Epidermal melanocyte (primary cell): ENCODE measurements around the gene CLEC11A.

ENCODE experiments used
- DNase-seq: peaks from one replicate; pipeline ENCODE4 v3.0.0; 2011; ENCODE audit warnings: low spot score; ENCODE audit not compliant: insufficient read length

The CLEC11A gene

DNA sequence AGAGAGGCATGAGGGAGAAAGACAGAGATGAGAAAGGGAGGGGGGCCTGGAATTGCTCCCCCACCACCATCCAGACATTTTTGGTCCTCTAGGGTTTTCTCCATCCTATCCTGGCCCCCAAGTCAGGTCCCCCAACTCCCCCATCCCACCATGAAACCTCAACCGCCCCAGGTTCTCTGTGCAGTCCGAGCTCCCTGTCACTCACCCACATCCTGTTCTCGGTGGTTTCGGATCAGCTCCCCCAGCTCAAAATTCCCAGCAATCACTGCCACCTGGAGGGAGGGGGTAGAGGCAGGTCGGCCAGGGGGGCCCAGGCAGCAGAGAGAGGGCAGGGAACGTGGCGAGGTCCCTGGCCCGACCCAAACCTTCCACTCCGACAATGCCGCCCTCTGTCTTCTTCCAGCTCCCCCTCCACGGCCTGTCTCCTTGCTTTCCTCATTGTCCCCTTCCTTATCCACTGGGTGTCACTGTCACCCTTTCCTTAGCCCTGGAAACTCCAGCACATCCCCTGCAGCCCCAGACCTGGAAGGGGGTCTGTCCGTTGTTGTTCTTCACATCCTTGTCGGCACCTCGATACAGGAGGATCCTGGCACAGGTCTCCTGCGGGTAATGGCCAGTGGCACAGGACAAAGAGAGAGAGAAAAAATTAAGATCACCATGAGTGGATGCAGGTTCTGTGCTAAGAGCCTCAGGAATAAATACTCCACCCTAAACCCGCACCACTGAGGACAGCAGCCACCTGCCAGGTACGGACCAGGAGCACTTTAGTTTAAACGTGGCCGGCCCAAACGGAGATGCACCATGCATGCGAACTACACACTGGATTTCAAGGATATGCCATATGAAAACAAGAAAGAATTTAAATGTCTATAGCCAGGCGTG lies 19.0 kb upstream of the CLEC11A start:
- no peak for DNase-seq

DNA sequence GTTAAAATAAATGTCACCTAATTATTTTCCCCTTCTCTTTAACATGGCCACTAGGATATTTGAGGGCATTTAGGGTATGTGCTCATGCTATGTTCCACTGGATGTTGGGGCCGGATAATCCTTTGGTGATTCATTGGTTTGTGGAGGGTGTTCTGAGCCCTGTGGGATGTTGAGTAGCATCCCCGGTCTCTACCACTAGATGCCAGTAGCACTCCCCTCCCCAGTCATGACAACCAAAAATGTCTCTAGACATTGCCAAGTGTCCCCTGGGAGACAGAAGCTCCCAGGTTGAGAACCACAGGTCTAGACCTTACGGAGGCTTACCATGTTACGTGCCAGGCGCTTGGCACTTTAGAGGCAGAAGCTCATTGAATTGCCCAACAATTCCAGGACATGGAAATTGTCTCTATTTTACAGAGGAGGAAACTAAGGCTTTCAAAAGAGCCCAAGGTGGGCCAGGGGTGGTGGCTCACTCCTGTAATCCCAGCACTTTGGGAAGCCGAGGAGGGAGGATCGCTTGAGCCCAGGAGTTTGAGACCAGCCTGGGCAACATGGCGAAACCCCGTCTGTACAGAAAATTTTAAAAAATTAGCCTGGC lies 17.6 kb upstream of the CLEC11A start:
- peak; percentile 89 for DNase-seq

DNA sequence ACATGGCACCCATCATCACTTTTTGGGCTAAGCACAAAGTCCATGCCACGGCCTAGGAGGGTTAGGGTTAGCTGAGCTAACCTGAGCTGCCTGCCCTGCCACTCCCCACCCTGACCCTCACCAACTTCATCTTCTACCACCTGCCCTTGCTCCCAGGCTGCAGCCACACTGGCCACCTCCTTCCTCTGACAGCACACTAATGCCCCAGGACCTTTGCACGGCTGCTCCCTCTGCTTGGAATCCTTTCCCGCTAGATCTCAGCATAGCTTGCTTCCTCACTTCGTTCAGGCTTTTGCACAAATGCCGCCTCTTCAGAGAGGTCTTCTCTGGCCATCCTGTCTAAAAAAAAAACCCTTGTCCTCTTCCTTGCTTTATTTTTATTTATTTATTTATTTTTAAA lies 16.8 kb upstream of the CLEC11A start:
- no peak for DNase-seq

DNA sequence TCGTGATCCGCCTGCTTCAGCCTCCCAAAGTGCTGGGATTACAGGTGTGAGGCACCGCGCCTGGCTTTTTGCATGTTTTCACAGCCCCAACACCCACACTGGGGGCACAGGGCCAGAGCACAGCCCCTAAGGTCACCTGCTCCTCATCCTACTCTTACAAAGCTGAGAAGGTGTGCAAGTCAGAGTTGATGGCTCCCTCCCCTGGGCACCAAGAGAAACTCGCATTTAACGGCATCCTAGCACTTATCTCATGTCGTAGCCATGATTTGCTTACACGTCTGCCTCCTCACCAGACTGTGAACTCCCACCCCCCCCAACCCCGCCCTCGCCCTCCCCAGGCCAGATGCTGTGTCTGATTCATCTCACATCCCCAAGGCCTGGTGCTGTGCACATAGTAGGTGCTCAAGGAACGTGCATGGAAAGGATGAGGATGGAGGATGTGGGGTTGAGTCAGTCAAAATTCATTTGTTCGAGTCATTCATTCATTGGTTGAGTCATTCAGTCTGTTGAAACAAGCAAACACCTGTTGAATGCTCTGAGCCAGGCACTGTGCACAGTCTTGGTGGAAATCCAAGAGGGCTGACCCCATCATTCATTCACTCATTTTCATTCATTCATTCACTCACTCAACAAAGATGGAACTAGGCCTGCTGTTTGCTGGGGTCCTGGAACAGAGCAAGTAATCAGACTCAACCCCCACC lies 14.8 kb upstream of the CLEC11A start:
- DNase-seq: no peak

DNA sequence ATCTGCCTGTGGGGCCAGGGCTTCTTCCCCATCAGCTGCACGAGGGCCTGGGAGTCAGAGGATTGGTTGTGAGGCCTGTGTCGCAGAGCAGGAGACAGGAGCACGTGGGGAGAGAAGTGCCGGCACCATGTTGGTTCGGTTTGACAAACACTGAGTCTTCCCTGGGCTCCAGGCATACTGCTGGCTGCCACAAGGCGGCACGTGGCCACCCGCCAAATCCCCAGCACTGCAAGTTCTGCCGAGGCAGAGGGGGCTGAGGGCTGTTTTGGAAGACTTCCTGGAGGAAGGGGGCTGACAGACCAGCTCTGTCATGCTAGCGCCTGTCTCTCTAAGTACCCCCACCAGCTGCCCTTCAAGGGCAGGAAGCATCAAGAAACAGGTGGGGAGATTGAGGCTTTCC lies 13.1 kb upstream of the CLEC11A start:
- DNase-seq: no peak

DNA sequence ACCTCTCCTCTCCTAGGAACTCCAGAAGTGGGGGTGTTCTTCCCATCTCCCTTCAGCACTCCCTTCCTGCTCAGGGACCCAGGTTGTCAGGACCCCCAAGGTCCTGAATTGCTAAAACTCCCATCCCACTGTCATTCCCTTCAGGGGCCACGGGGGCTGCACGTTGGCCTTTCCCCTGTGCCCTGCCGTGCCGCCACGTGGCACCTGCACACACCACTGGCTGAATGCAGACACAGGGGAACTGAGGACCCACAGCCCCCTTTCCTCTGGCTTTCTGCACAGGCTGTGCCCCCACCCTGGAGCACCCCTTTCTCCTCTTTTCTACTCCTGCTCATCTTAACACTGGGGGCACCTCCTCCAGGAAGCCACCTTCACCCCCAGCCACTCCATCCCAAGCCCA lies 12.6 kb upstream of the CLEC11A start:
- no peak for DNase-seq

DNA sequence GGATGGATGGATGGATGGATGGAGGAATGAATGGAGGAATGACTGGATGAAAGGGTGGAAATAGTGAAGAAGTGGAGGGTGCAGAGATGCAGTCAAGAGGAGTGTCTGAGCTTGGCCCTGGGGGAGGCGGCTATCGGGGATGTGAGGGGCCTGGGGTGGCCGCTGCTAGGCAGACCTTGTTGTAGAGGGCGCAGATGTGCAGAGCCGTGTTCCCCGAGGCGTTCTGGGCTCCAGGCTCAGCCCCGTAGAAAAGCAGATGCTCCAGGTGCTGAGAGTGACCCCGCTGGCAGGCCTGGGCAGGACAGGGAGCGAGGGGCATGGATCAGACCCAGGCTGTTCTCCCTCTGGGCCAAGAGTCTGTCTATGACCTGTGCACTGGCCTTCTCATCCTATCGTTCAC lies 12.0 kb upstream of the CLEC11A start:
- no peak for DNase-seq

DNA sequence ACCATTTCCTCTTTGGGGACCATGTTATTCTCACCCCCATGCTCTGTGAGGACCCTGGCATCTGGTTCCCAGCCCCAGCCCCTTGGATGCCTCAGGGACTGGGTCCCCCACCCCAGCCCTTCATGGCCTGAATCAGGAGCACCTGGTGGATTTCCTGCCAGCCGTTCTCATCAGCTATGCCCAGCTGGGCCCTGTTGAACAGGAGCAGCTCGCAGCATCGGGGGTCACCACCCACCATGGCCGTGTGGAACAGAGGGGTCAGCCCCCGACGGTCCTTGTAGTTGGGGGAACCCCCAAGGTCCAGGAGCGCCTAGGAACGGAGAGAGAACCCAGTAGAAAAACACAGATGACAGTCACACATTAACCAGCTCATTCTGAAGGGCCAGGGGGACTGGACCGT lies 11.4 kb upstream of the CLEC11A start:
- no peak for DNase-seq

DNA sequence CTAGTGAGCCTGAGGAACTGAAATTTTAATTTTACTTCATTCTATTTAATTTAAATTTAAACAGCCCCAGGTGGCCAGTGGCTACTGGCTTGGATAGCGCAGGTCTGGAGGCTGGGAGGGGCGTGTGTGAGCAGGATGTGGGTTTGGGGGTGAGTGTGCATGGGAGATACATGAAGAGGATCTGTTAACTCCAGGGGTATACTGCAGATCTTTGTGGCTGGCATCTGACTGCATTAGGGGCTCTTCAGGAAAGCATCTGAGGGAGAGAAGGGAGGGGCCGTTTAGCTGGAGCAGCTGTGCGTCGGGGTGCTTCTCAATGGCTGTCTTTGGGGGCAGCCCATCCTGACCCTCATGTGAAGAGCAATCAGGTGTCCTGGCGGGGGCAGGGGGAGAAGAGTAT lies 10.3 kb upstream of the CLEC11A start:
- no peak for DNase-seq

DNA sequence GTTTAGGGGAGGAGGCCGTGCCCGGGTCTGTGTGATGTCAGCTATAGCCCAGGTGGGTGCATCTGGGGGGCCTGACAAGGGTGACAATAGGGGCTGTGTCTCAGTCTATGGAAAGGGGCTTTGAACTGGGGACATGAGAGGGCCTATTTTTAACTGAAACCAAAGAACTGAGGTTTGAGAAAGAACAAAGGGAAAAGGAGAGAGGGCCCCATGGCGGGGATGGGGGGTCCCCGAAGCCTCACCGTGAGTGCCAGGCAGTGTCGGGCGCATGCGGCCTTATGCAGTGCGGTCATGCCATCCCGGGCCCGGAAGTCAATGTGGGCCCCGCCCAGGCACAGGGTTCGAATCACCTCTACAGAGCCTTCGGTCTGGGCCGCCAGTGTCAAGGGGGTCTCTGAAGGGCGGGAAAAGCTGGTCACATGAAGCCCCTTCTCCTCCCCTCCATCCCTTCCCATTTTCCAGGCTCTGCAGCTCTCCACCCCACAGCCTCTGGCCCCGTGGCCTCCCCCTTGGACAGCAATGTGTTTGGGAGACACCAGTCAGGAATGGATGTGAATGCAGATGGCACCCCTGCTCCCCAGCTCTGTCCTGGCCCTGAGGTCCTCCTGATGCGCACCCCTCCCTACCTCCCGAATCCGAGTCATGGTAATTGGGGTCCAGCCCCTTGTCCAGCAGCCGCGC lies 9.5 kb upstream of the CLEC11A start:
- DNase-seq: no peak

DNA sequence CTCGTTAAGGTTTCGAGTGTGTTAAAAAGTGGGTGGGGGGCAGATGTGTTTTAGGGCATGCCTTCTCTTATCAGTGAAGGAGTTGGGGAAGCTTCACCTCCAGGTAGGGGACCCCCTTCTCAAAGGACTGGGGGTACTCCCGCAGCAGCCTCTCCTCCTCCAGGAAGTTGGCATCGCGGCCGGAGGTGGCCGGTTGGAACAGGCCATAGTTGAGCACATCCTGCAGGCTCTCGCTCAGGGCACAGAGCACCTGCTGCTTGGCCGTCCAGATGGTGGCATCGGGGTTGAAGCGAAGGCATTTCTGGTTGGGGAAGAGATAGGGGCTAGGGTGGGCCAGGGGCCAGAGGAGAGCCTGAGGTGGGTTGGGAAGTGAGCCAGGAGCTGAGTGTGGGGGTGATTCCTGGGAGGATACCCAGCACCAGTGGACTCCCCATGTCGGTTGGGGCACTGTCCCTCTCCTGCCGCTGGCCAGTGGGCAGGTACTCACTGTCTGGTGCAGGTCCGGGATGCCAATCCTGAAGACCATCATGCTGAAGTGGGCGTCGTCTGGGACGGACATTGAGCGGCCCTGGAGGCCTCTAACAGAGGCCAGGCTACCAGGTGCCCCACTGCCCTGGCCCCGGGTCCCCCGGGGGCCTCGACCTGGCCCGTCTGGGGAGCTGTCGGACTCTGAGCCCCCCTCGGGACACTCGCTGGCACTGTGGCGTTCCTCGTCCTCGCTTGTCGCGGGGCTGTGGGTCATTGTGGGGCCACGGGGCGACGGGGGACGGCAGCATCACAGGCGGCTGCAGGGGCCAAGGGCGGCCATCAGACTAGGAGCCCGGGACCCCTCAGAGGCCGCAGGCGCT lies 6.8 kb upstream of the CLEC11A start:
- no peak for DNase-seq

DNA sequence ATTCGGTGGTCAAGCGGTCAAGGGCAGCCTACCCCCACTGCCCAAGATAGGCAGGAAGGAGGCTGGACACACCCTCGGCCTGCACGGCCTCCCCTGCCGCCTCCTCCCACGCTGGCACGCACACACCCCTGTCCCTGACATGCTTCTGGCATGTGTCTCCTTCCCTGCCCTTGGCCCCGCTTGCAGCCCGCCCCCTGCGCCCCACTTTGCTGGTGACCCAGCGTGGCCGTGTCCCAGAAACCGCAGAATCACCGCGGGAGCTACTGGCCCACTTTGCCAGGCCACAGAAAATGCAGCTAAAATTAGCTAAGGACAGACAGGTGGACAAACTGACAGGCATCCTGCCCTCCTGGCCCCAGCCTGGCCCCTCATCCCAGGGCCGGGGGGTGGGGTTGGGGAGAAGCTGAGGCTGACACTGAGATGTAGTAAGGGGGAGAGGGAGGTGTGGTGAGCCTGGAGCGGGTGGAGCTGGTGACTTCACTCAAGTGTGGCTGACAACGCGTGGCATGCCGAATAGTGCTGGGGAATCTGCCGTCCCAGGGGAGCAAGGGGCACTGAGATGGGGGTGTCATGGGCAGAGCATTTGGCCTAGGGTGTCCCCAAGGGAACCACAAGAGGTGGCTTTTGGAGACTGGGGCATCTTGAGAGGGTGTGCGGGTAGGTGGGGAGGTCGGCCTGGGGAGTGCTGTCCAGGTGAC lies 6.0 kb upstream of the CLEC11A start:
- DNase-seq: no peak

DNA sequence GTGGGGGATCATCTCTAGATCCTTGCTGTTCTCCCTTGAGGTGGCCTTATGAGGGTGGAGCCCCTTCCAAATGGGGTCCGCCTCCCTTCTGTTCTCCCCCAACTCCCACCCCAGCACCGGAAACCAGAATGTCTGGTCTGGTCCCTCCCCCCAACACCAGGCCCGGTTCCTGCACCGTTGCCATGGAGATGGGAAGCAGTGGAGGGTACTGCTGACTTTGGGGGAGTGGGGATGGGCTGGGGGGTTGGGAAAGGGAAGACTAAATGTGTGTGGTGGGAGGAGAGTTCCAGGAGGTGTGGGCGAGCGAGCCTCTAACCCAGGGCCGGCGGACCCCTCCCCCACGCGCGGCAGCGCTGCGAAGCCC lies 5.3 kb upstream of the CLEC11A start:
- DNase-seq: no peak

DNA sequence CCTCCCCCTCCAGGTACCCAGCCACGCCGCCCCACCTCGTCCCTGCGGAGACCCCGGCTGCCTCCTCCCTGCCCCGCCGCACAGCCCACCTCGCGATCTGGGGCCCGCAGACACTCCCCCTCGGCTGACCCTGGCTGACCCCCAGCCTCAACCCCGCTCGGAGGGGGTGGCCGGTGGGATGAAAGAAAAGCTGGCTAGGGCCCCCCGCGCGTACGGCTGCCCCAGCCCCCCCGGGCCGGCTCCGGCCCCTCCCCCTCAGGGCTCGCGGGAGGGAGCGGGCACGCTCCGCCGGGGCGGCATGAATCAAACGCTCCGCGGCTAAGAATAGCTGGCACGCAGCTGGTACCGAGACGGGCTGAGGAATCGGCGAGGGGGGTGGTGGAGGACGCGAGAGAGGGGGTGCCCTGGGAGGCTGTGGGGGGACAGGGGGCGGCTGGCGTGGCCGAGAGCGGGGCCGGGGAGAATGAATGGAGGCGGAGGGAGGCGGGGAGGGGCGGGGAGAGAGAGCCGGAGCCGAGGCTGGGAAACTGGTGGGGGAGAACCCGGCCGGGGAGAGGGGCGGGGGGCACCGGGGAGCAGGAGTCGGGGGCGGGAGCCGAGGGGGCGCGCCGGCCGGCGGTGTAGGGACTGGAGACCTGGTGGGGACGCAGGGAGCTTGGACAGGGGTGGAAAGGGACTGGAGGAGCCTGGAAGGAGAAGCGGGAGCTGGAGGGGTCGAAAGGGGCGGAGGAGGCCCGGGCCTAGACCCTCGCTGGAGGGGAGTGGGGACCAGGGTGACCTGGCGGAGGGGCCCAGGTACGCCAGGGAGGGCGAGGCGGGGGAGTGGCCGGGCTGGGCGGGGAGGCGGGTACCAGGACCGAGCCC lies 4.7 kb upstream of the CLEC11A start:
- DNase-seq: no peak

DNA sequence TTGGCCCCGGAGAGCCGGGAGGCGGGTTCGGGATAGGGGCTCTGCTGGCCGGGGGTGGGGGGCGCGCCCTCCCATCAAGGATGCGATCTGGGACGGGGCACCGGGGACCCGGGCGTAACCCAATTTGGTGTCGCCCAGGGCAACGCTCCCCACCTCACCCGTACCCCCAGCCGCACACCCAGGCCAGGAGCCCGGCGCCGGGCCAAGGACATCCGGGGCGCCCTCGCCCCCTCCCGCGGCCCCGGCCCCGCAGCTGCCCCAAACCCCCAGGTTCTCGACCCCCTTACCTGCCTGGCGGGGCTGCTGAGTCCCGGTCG lies 4.1 kb upstream of the CLEC11A start:
- no peak for DNase-seq

DNA sequence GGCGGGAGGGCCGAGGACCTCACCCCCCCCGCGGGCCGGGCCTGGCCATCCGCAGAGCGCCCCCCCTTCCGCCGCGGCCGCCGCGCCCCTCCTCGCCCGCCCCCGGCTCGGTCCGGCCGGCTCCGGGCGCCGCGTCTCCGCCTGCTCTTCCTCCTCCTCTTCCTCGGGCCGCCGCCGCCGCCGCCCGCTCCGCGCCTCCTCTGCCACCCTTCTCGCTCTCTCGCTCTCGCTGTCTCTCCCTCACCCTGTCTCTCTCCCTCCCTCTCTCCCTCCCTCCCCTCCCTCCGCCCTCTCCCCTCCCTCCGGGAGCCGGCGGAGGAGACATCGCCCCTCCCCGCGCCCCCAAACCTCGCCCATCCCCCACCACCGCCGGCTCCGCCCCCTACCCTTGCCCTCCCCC lies 3.6 kb upstream of the CLEC11A start, which contains the start of gene SHANK1:
Gene SHANK1, minus strand, starts transcription at position 237 of the 400 bp plus-strand sequence. CDS start 2,883 bp downstream, outside the sequence.
- no peak for DNase-seq

DNA sequence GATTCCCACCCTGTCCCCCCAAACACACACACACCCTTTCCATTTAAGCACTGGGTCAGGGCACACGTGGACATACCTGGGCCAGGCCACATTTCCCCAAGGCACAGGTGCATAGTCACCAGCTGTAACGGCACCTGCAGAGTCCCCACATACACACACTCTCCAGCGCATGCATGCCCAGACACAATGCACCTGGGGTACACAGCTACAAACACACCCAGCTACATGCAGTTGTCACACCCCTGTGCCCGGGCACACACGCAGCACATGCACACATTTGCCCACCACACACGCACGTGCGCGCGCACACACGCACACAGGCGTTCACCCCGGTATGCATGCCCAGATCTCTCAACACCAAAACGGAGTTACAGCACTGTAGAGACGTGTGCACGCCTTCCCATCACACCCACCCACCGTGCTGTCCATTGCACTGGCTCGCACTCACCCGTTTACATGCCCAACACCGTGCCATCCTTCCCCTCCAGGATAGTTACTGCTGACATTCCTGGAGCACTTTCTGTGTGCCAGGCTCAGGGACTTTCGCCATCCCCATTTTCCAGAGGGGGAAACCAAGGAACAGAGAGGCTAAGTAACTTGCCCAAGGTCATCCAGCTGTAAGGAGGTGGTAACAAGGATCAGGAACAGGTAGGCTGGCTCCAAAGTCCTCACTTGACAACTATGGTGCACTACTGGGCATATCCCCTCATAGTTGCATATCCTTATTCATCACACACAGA lies 2.8 kb upstream of the CLEC11A start:
- peak; percentile 11 for DNase-seq

DNA sequence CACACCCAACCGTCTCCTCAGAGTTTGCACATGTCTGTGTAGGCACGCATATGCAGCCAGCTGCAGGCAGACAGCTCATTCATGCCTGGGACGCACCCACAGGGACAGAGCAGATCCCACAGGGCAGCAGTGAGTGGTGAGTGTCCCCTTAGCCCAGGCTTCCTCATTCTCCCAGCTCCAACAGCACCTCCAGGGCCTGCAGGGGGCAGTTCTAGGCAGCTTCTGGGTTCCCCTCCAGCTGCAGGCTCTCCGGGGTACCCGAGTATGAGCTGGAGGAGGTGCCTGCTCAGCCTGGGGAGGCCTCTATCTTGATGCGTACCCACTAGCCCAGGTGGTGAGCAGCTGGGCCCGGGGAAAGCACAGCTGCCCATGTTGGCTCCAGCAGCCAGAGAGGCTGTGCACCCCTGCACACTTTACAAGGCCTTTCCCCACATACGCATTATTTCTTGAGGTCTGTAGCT lies 2.2 kb upstream of the CLEC11A start:
- peak; percentile 23 for DNase-seq
